Measurements from ENCODE around the gene NBDY. TPM values are rescaled to one million over a fixed set of nuclear protein-coding genes. Genes with fewer than 3 reads are reported as not detected.
A peak's percentile ranks its signal among the peaks of the same experiment; 100 is the strongest.

NBDY gene
- total RNA-seq, 2 donors from 2014 or later = 64.2 to 83.5 TPM

DNA sequence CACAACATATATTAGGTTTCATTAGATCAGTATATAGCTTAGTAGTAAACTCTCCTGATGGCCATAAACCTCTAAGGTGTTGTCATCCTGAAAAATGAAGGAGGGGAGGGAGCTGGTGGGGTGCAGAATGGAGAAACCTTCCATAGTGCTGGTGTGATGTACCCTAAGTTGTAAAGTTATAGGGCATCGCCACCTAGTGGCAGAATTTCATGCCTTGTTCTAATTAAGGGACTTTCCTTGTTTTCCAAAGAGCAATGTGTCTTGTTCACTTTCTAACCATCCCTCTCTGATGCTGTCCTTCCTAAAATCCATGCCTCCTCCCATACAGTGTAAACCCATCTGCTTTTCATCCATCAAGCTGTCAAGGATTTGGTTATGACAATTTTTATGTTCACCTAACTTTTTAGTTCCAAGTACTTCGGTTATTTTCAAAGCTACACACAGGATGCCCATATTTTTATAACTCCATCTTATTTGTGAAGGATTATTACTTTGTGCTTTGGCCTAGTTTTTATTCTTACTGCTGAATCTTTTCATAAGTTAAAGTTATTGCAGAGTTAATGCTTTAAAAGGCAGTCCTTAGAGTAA is 4.5 kb downstream of the NBDY start:
- peak; percentile 78 for DNase-seq
- Histone ChIP-seq H3K27me3 (ENCODE audit: control insufficient read depth, insufficient read depth, low read length, poor library complexity, severe bottlenecking) (no peaks in the 10 kb centered on the region), H3K4me1 (ENCODE audit: control insufficient read depth, insufficient read depth, low read length) (no peaks in the 10 kb centered on the region), H3K9ac (ENCODE audit: extremely low read depth, low read length, poor library complexity, severe bottlenecking) (no peak overlapping the region), H3K4me3 (ENCODE audit: low read length) (no peak overlapping the region), H3K9me3 (ENCODE audit: control insufficient read depth, low read length) (no peaks in the 10 kb centered on the region), H3K36me3 (ENCODE audit: control insufficient read depth, insufficient read depth, low read length) (peaks cover 12% of the 10 kb centered on the region), H3K27ac (ENCODE audit: low read depth, low read length) (no peak overlapping the region)
- TF ChIP-seq, protein P1, sequence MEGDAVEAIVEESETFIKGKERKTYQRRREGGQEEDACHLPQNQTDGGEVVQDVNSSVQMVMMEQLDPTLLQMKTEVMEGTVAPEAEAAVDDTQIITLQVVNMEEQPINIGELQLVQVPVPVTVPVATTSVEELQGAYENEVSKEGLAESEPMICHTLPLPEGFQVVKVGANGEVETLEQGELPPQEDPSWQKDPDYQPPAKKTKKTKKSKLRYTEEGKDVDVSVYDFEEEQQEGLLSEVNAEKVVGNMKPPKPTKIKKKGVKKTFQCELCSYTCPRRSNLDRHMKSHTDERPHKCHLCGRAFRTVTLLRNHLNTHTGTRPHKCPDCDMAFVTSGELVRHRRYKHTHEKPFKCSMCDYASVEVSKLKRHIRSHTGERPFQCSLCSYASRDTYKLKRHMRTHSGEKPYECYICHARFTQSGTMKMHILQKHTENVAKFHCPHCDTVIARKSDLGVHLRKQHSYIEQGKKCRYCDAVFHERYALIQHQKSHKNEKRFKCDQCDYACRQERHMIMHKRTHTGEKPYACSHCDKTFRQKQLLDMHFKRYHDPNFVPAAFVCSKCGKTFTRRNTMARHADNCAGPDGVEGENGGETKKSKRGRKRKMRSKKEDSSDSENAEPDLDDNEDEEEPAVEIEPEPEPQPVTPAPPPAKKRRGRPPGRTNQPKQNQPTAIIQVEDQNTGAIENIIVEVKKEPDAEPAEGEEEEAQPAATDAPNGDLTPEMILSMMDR (conservative IDR thresholded peaks at IDR 0.05) = peak; percentile 77
- H3K4me1 Mint-ChIP-seq = no peaks in the 10 kb centered on the region
- peaks cover 38% of the 10 kb centered on the region for H3K9me3 Mint-ChIP-seq
- no peaks in the 10 kb centered on the region for H3K27me3 Mint-ChIP-seq (ENCODE audit: insufficient read depth)
- H3K4me3 Mint-ChIP-seq = no peak overlapping the region
- H3K27ac Mint-ChIP-seq = no peak overlapping the region
- 50% methylated on average over 2 of the region's 2 CpGs; no CpG with 5 or more reads in 1 of the 2 experiments for WGBS, 2 experiments (ENCODE audit: insufficient coverage in 1 of 2, insufficient read length in 1 of 2)
- peaks cover 25% of the 10 kb centered on the region for H3K36me3 Mint-ChIP-seq (ENCODE audit: low read depth)

DNA sequence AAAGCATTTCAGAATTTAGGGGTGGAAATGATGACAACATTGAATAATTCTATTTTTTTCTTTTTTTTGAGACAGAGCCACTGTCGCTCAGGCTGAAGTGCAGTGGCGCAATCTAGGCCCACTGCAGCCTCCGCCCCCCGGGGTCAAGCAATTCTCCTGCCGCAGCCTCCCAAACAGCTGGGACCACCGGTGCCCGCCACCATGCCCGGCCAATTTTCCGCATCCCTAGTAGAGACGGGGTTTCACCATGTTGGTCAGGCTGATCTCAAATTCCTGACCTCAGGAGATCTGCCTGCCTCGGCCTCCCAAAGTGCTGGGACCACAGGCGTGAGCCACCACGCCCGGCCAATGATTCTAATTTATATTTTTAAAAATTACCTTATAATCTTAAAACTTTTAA is 7.2 kb downstream of the NBDY start:
- H3K9me3 Mint-ChIP-seq = peaks cover 38% of the 10 kb centered on the region
- H3K36me3 Mint-ChIP-seq (ENCODE audit: low read depth) = peaks cover 37% of the 10 kb centered on the region
- Histone ChIP-seq H3K27me3 (ENCODE audit: control insufficient read depth, insufficient read depth, low read length, poor library complexity, severe bottlenecking) (no peaks in the 10 kb centered on the region), H3K4me1 (ENCODE audit: control insufficient read depth, insufficient read depth, low read length) (no peaks in the 10 kb centered on the region), H3K4me3 (ENCODE audit: low read length) (no peak overlapping the region), H3K9me3 (ENCODE audit: control insufficient read depth, low read length) (no peaks in the 10 kb centered on the region), H3K27ac (ENCODE audit: low read depth, low read length) (no peak overlapping the region), H3K36me3 (ENCODE audit: control insufficient read depth, insufficient read depth, low read length) (peaks cover 17% of the 10 kb centered on the region), H3K9ac (ENCODE audit: extremely low read depth, low read length, poor library complexity, severe bottlenecking) (no peak overlapping the region)
- no peak overlapping the region for H3K27ac Mint-ChIP-seq
- WGBS, 2 experiments (ENCODE audit: insufficient coverage in 1 of 2, insufficient read length in 1 of 2) = 96 to 97% methylated on average over 6 to 11 of the region's 14 CpGs
- DNase-seq = no peak
- TF ChIP-seq, protein P1 (conservative IDR thresholded peaks at IDR 0.05) = no peak
- no peaks in the 10 kb centered on the region for H3K4me1 Mint-ChIP-seq
- no peaks in the 10 kb centered on the region for H3K27me3 Mint-ChIP-seq (ENCODE audit: insufficient read depth)
- no peak overlapping the region for H3K4me3 Mint-ChIP-seq

DNA sequence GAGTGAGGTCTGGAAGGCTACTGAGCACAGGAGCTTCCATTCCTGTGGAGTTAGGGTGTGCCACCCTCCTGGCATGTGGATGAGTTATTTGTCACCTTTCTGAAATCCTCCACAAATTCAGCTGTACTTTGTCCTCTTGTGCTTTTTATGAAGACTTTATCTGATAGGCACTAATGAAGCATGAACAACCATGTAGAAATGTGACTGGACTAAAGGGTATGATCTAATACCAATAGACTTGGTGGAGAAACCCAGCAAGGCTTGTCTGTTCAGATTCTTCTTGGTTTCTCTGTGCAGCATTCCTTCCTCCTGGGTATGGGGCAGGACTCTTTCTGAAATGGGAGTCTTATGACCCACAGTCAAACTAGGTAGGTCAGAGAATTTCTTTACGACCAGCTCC is 9.6 kb downstream of the NBDY start:
- no peak overlapping the region for H3K27ac ChIP-seq (ENCODE audit: low read depth, low read length)
- 92% methylated on average over 1 of the region's 1 CpG; no CpG with 5 or more reads in 1 of the 2 experiments for WGBS, 2 experiments (ENCODE audit: insufficient coverage in 1 of 2, insufficient read length in 1 of 2)
- Mint-ChIP-seq H3K36me3 (ENCODE audit: low read depth) (peaks cover 56% of the 10 kb centered on the region), H3K4me3 (no peak overlapping the region), H3K9me3 (peaks cover 59% of the 10 kb centered on the region), H3K4me1 (no peaks in the 10 kb centered on the region), H3K27ac (no peak overlapping the region), H3K27me3 (ENCODE audit: insufficient read depth) (no peaks in the 10 kb centered on the region)
- H3K36me3 ChIP-seq (ENCODE audit: control insufficient read depth, insufficient read depth, low read length) = peaks cover 16% of the 10 kb centered on the region
- H3K9me3 ChIP-seq (ENCODE audit: control insufficient read depth, low read length) = peaks cover 7% of the 10 kb centered on the region
- no peak overlapping the region for H3K9ac ChIP-seq (ENCODE audit: extremely low read depth, low read length, poor library complexity, severe bottlenecking)
- DNase-seq = no peak
- no peak overlapping the region for H3K4me3 ChIP-seq (ENCODE audit: low read length)
- TF ChIP-seq, protein P1 (conservative IDR thresholded peaks at IDR 0.05) = no peak
- H3K4me1 ChIP-seq (ENCODE audit: control insufficient read depth, insufficient read depth, low read length) = no peaks in the 10 kb centered on the region
- H3K27me3 ChIP-seq (ENCODE audit: control insufficient read depth, insufficient read depth, low read length, poor library complexity, severe bottlenecking) = no peaks in the 10 kb centered on the region
